GM18517 (cell line): ENCODE measurements around the gene TTC27.
"Not testable (repeated sequence)": the region's sequence is repeated elsewhere in the genome, so short reads cannot be mapped to it uniquely, and the experiment has no call there.

Experiments used
- ATAC-seq: cut with Tn5 transposase; IDR thresholded peaks from one replicate; pipeline ENCODE4 v1.9.1; 2021; ENCODE audit warnings: mild to moderate bottlenecking, moderate library complexity; ENCODE audit not compliant: unreplicated experiment

Gene TTC27

DNA sequence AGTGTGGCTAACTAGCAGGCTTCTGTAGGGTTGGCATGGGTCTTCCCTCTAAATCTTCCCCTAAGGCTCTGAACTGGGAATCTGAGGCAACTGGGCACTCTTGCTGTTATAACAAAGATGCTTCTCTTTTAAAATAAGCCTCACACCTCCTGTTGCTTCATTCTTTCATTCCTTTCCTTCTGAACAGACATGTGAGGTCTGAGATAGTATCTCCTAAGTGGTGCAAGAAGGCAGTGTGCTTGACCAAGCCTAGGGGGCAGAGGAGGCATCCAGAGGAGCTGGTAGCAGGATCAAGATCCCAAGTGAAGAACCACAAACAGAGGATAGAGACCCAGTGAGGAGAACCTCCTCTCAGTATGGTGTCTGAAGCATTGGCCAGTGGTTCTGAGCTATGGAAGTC lies 90.9 kb downstream of the TTC27 start:
- no peak for ATAC-seq

DNA sequence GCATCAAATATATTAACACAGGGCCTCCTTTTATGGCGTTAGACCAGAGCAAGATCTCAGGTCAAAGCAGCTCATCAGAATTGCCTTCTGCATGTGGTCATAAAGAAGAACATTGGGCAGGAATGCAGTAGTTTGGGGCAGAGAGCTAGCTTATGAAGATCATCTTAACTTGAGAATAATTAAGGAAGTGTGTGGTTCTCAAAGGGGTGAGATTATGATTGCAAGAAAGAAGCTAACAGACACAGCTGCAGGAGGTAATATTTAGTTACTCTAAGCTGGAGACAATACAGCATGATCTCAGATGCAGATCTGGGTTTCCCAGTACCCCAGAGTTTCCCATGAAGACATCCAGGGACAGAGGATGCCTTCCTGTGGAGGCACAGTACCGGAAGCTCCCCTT lies 91.6 kb downstream of the TTC27 start:
- ATAC-seq, result no peak

- ATAC-seq, result no peak
Observed at GRCh38 chr2:32719933-32720716, 92.3 kb downstream of the TTC27 start.

DNA sequence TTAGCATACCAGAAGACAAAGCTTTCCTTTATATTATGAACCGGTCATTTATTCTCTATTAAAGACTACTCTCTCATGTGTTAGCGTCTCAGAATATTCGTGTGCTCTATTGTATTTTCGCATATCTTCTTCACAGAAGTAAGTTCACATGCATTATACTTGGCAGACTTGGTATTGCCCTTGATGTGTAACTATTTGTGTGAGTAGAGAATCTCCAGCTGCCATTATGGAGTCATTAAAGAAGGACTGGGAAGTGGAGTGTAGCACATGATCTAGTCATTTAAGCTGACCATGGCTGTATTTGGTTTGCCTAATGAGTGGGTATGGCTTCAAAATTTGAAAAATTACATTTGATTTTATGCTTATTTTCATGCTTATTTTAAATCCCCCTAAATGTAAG lies 92.9 kb downstream of the TTC27 start:
- no peak for ATAC-seq

- no peak for ATAC-seq
Observed at GRCh38 chr2:32721376-32721775, 93.5 kb downstream of the TTC27 start.

- ATAC-seq, result no peak
Observed at GRCh38 chr2:32723467-32724079, 95.7 kb downstream of the TTC27 start.

DNA sequence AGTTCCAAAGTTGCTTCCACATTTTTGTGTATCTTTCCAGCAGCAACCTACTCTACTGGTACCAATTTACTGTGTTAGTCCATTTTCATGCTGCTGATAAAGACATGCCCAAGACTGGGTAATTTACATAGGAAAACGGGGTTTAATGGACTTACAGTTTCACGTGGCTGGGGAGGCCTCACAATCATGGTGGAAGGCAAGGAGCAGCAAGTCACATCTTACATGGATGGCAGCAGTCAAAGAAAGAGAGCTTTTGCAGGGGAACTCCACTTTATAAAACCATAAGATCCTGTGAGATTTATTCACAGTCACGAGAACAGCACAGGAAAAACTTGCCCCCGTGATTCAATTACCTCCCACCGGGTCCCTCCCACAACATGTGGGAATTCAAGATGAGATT lies 98.8 kb downstream of the TTC27 start:
- ATAC-seq, result not testable (repeated sequence)

- ATAC-seq, result no peak
Observed at GRCh38 chr2:32727157-32727556, 99.3 kb downstream of the TTC27 start.

- not testable (repeated sequence) for ATAC-seq
Observed at GRCh38 chr2:32730958-32731357, 103.1 kb downstream of the TTC27 start.

DNA sequence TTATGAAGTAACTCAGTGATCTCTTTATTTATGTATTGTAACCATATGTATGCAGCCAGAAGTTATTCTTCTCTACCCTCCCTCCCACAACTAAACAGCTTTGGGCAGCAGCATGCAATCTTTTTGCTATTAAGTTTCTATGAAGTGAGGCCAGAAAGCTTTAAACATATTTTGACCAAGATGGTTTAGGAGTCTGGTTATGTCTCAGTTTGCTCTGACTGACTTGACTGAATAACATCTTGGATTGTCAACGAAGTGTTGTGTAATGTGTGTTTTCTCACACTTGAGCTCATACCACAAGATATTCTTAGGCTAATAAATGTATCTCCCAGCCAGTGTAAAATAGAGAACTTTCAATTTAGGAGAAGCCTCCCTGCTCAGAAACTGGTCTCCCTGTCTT lies 104.3 kb downstream of the TTC27 start:
- no peak for ATAC-seq

DNA sequence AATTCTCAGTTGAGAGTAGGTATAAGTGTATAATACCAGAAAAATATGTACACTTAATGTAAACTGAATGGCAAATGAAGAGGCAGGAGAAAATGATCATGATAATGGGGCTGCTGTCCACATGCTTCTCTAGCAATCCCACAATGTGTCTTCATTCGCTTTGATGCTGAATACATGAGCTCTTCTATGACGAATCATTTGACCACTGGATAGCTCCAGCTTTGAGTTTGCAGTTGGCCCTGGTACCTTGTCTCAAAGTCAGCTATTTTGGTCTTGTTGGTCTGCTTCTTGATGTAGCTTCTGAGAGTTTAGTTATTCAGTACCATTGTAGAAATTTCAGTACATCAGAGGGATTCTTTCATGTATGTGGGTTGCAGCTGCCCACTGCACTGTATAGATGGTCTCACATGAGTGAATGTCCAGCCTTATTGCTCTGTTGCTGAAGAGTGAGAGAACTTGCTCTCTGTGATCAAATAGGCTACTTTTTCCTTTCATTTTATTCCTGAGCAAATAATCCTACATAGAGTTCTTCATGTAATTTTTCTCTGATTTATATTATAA lies 105.1 kb downstream of the TTC27 start:
- no peak for ATAC-seq

- no peak for ATAC-seq
Observed at GRCh38 chr2:32735348-32735747, 107.5 kb downstream of the TTC27 start.

DNA sequence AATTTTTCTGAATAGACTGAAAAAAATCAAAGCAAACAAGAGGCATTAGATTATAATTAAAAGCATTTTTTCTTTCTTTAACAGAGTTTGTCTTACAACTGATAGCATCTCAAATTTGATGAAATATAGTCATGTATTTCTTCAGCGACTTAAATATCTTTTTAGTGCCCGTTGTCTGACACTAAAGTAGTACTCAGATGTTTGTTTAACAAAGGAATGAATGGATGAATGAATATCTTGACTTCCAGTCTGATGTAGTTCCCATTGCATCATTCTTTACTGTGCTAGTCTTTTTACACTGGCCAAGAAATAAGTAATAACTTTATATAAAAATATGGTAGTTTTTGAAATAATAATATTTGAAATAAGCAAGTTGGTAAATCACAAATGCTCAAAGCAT lies 111.1 kb downstream of the TTC27 start:
- ATAC-seq, result no peak

GRCh38 chr2:32739664-32740063 lies 111.8 kb downstream of the TTC27 start:
- no peak for ATAC-seq

- ATAC-seq, result no peak
Observed at GRCh38 chr2:32741575-32741974, 113.7 kb downstream of the TTC27 start.

- ATAC-seq, result no peak
Observed at GRCh38 chr2:32742376-32742775, 114.5 kb downstream of the TTC27 start.

DNA sequence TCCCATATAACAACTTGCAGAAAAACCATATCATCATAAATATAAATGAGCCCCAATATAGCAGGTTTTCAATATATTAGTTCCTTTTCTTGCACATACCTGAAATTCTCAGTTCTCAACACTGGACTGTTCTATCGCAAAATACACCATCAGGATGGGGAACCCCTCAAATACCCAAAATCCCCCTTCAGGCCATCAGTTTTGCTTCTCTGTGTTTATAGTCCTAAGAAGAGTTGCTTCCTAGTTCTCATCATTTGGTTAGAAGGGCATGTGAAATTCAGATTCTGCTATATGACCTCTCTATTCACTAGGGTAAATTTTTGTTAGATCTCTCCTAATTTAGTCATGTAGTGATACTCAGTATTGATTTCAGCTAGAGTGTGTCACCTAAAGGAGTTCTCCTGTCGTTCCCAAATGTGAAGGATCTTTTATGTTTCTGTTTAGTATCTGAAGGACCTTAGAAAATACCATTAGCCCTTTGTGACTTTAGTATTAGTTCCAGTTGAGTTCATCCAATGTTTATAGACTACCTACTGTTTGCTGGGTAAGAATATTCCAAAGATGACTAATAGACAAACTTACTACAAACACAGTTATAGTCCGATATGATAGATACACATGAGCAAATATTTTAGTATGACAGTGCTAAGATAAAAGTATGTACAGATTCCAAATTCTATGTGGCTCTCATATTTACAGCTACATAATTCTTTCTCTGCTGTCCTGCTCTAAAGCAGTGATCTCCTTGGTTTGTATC lies 115.8 kb downstream of the TTC27 start:
- no peak for ATAC-seq

DNA sequence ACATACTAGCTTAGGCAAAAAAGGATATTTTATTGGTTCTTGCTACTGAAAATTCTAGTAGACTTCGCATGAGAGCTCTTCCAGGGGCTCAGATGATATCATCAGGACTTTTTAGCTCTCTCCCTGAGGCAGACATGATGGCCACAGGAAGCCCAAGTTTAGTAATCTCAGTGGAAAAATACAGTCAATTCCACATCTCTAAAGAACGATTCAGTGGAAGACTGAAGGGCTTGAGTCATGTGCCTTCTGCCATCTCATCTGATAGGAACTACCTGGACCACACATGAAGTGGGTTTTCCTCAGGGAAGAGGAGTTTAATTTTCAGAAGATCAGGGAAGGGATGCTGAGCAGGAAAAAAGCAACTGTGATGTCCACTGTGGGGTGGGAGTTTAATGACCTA lies 117.3 kb downstream of the TTC27 start:
- no peak for ATAC-seq

GRCh38 chr2:32745675-32746074 lies 117.8 kb downstream of the TTC27 start:
- ATAC-seq, result no peak

DNA sequence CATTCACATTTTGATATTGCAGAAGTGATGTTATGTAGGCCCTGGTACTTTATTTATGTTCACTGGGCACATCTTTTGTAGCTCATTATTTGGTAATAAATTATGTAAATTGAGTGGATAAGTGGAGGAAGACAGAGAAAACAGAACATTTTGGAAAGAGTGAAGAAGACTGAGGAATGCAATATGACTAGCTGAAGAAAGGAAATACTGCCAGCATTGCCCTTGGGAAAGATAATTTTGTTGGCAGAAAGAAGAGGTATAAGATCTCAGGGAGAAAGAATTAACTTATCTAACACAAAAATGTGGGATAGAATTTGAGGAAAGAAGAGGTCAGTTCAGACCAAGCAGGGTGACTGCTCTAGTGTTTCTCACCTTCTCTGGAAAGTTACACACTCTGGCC lies 118.8 kb downstream of the TTC27 start:
- no peak for ATAC-seq

GRCh38 chr2:32748158-32748557 lies 120.3 kb downstream of the TTC27 start:
- ATAC-seq, result no peak

GRCh38 chr2:32750880-32751279 lies 123.0 kb downstream of the TTC27 start:
- ATAC-seq, result no peak
